ENCODE data around the gene CDC34.
A peak's percentile ranks its signal among the peaks of the same experiment; 100 is the strongest.

Gene CDC34

DNA sequence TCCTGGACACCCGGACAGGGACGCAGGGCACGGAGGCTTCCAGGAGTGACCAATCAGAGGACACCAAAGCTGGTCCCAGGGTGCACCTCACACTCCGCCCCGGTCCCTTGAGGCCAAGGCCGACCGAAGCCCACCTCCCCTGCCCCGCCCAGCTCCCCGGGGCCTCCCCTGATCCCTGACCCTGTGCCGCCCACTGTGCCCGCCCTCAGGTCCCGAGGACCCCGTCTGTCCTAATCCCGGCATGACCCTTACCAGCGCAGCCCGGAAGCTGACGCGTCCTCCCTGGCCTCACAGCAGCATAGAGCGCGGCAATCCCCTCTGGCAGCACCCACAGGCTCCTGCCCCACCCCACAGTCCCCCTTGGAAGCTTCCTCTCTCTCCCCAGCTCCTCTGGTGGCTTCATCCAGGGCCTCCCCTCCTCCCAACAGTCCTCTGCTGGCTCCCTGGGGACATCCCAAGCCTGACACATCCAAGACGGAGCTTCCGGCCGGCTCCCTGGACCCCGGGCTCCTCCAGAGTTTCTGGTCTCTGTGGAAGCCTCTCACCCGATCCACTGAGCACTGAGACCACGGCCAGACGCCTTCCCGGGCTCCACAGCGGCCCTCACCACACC, 7.4 kb upstream of the CDC34 start:
- no peak for DNase-seq (ENCODE audit: low read depth)
- no peak overlapping the region for H3K4me3 ChIP-seq (ENCODE audit: low read depth, low read length)
- TF ChIP-seq, protein P1, sequence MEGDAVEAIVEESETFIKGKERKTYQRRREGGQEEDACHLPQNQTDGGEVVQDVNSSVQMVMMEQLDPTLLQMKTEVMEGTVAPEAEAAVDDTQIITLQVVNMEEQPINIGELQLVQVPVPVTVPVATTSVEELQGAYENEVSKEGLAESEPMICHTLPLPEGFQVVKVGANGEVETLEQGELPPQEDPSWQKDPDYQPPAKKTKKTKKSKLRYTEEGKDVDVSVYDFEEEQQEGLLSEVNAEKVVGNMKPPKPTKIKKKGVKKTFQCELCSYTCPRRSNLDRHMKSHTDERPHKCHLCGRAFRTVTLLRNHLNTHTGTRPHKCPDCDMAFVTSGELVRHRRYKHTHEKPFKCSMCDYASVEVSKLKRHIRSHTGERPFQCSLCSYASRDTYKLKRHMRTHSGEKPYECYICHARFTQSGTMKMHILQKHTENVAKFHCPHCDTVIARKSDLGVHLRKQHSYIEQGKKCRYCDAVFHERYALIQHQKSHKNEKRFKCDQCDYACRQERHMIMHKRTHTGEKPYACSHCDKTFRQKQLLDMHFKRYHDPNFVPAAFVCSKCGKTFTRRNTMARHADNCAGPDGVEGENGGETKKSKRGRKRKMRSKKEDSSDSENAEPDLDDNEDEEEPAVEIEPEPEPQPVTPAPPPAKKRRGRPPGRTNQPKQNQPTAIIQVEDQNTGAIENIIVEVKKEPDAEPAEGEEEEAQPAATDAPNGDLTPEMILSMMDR (IDR thresholded peaks at IDR 0.05; ENCODE audit: insufficient read depth, low read depth, low read length, missing control alignments): no peak

DNA sequence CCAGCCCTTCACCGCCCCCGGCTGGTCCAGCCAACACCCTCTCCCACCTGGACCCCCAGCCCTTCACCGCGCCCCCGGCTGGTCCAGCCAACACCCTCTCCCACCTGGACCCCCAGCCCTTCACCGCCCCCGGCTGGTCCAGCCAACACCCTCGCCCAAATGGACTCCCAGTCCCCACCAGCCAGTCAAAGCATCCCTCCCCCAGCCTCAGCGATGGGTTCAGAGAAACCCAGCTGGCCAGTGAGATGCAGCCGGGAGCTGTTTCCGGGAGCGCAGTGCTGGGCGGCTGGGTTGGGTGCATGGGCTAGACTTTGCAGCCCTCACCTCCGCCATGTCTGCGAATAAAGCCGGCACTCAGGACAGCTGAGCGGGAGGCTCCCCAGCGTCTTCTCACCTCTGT, 6.5 kb upstream of the CDC34 start:
- DNase-seq (ENCODE audit: low read depth): no peak
- TF ChIP-seq, protein P1 (IDR thresholded peaks at IDR 0.05; ENCODE audit: insufficient read depth, low read depth, low read length, missing control alignments): no peak
- H3K4me3 ChIP-seq (ENCODE audit: low read depth, low read length): no peak overlapping the region

DNA sequence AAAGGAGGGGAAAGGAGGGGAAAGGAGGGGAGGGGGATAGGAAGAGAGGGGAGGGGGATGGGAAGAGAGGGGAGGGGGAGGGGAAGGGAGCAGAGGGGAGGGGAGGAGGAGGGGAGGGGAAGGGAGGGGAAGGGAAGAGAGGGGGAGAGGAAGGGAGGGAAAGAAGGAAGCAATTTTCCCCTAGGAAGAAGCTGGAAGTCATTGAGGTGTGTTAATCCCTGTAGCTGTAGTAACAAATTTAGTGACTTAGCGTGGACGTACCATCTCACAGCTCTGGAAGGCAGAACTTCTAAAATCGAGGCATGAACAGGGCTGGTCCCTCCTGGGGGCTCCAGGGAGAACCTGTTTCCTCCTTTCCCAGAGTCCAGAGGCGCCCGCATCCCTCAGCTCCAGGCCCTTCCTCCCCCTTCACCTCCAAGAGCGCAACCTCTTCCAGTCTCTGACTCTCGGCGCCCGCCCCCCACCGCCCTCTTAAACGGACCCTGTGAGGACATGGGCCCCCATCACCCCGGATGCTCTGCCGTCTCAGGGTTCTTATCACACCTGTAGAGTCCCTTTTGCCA, 5.6 kb upstream of the CDC34 start:
- no peak overlapping the region for H3K4me3 ChIP-seq (ENCODE audit: low read depth, low read length)
- no peak for DNase-seq (ENCODE audit: low read depth)
- TF ChIP-seq, protein P1 (IDR thresholded peaks at IDR 0.05; ENCODE audit: insufficient read depth, low read depth, low read length, missing control alignments): no peak

DNA sequence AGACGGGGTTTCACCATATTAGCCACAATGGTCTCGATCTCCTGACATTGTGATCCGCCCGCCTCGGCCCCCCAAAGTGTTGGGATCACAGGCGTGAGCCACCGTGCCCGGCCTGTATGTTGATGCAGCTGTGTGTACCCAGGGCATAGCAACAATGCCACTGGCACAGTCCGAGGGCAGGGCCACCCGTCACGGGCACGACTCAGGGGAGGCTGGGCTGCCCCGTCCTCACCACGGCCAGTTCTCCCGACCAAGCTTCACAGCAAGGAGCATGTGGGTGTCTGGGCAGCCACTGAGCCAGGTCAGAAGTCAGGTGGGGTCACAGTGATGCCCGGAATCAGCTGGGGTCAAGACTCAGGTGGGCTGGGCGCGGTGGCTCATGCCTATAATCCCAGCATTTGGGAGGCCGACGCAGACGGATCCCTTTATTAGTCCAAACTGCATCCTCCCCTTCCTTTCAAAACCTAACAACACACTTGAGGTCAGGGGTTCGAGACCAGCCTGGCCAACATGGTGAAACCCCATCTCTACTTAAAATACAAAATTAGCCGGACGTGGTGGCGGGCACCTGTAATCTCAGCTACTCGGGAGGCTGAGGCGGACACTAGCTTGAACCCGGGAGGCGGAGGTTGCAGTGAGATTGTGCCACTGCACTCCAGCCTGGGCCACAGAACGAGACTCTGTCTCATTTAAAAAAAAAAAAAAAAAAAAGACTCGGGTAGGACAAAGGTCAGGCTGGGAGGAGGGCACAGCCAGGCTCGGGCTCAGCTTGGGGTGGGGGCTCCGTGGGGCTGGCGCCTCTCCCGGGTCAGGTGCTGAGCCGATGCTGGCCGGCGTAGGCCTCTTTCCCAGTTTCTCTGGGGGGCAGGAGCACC, 1.2 kb upstream of the CDC34 start:
- H3K4me3 ChIP-seq (ENCODE audit: low read depth, low read length): peak overlapping the region; percentile 69
- DNase-seq (ENCODE audit: low read depth): no peak
- TF ChIP-seq, protein P1 (IDR thresholded peaks at IDR 0.05; ENCODE audit: insufficient read depth, low read depth, low read length, missing control alignments): no peak

DNA sequence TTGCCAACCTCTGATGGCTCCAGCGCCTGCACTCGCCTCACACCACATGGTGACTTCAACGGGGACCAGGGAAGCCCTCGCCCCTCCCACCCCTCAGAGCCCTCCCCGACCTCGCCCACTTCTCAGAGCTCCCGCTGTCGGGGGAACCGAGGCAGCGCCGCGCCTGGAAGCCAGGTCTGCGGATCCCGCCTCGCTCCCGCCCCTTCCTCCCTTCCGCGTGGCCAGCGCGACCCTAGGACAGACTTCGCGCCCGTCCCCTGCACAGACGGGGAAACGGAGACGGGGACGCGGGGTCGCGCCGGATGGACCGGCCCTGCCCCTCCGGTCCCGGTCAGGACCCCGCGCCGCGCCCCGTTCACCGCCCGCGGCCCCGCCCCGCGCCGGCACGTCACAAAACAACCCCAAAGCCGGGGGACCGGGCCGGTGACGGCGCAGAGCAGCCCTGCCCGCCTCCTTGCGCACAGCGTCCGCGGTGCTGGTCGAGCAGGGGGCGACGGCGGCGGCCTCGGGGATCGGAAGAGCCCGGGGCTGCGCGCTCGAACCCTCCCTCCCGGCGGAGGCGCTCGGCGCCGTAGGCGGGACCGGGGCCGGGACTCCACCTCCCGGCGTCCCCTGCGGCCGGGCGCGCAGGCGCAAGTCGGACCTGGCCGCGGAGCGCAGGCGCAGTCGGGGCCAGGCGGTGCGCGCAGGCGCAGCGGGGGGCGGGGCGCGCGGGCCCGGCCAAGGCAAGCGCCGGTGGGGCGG, 379 bp upstream of the CDC34 start:
- H3K4me3 ChIP-seq (ENCODE audit: low read depth, low read length): peak overlapping the region; percentile 69
- peak; percentile 93 for DNase-seq (ENCODE audit: low read depth)
- TF ChIP-seq, protein P1 (IDR thresholded peaks at IDR 0.05; ENCODE audit: insufficient read depth, low read depth, low read length, missing control alignments): peak; percentile 3

DNA sequence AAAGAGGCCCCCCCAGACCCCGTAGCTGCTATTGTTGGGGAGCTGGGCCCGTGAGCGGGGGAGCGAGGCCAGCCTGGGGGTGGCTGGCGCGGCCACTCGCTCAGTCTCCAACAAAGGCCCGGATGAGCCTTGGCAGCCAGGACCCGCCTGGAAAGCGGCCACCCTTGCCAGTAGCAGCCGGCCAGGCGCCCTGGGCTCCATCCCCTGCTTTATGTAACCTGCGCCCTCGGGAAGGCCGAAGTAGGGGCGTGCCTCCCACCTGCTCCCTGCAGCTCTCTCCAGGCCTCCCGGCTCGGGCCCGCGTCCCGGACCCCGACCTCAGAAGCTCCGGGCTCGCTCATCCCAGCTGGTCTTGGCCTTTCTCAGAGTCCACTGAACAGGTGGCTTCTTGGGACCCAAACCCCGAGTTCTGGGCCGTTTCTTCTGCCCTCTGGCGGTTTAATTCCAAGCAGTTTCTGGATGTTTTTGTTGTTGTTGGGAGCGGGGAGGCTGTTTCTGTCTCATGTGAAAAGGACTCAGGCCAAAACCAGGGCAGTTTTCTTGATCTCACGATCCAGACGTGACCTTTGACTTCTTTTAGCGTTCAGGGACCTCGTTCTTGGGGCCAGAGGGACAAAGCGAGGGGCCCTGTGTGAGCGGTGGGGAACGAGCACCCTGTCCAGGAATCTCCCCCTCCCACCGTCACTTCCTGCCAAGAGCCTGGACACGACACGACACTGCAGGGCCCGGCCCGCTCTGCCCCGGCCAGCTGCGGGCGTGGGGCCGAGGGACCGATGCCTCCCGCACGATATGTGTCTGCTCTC, 1.2 kb downstream of the CDC34 start:
- H3K4me3 ChIP-seq (ENCODE audit: low read depth, low read length): peak overlapping the region; percentile 68
- TF ChIP-seq, protein P1 (IDR thresholded peaks at IDR 0.05; ENCODE audit: insufficient read depth, low read depth, low read length, missing control alignments): peak; percentile 41
- peak; percentile 62 for DNase-seq (ENCODE audit: low read depth)
